ENCODE data around the gene TADA2B. TPM values are rescaled to one million over a fixed set of nuclear protein-coding genes. Genes with fewer than 3 reads are reported as not detected.
A peak's percentile ranks its signal among the peaks of the same experiment; 100 is the strongest.
"Not testable (repeated sequence)": the region's sequence is repeated elsewhere in the genome, so short reads cannot be mapped to it uniquely, and the experiment has no call there.

Gene TADA2B
- polyA plus RNA-seq, 4 donors, result 13.5 to 20.8 (median 14.6) TPM

DNA sequence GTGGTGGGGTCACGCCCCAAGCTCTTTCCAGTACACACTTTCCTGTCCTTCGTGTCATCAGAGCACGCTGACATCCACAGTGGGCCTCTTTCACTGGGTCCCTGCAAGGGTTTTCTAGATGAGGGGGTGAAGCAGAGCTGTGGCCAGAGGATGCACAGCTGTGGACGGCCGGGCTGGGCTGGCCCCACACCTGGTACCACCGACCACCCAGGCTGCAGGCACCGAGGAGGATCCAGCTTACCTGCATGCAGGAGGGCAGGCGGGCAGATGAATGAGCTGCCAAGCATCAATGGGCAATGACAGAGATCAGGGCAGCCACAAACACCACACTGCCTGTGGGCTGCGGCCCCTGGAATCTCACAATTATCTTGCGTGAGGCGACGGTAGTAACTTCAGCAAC is 34.2 kb downstream of the TADA2B start:
- H3K27me3 ChIP-seq (ENCODE audit: control insufficient read depth in 3 of 3, insufficient read depth in 3 of 3, low read length in 3 of 3), result no peaks in the 10 kb centered on the region
- H3K4me3 ChIP-seq (ENCODE audit: low read depth in 1 of 3, low read length in 3 of 3), result no peak overlapping the region
- no peaks in the 10 kb centered on the region for H3K4me1 ChIP-seq (ENCODE audit: control insufficient read depth in 3 of 3, insufficient read depth in 2 of 3, low read depth in 1 of 3, low read length in 2 of 3)
- no peaks in the 10 kb centered on the region for H3K36me3 ChIP-seq (ENCODE audit: control insufficient read depth in 3 of 3, insufficient read depth in 2 of 3, low read depth in 1 of 3, low read length in 3 of 3)
- no peak overlapping the region for H3K27ac ChIP-seq (ENCODE audit: low read depth in 1 of 3, low read length in 2 of 3)
- FAIRE-seq (no peak), DNase-seq (no peak)
- WGBS, 3 donors, result 90 to 93% (median 90%) methylated on average over 12 of the region's 12 CpGs
- H3K9me3 ChIP-seq (ENCODE audit: control insufficient read depth in 2 of 2, insufficient read depth in 1 of 2, low read depth in 1 of 2, low read length in 1 of 2), result no peaks in the 10 kb centered on the region

DNA sequence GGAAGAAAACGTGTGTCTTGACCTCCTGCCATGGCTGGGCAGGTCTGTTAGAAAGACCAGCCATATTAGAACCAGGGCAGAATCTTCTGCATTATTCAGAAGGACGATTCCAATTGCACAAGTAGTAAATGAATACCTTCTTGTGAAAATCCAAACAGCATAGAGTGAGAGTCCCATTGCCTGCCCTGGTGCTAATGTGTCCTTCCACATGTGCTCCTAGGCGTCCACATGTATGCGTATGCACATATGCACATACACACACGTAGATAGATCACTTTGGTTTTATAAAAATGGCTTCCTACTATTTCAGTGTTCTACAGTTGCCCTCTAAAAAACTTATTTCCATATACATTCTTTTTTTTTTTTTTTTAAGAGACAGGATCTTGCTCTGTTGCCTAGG is 34.9 kb downstream of the TADA2B start:
- no peaks in the 10 kb centered on the region for H3K9me3 ChIP-seq (ENCODE audit: control insufficient read depth in 2 of 2, insufficient read depth in 1 of 2, low read depth in 1 of 2, low read length in 1 of 2)

DNA sequence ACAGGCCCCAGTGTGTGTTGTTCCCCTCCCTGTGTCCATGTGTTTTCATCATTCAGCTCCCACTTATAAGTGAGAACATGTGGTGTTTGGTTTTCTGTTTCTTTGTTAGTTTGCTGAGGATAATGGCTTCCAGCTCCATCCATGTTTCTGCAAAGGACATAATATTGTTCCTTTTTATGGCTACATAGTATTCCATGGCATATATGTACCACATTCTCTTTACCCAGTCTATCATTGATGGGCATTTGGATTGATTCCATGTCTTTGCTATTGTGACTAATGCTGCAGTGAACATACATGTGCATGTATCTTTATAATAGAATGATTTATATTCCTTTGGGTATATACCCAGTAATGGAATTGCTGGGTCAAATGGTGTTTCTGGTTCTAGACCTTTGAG is 36.3 kb downstream of the TADA2B start:
- not testable (repeated sequence) for H3K4me3 ChIP-seq (ENCODE audit: low read depth in 1 of 3, low read length in 3 of 3); H3K4me1 ChIP-seq (ENCODE audit: control insufficient read depth in 3 of 3, insufficient read depth in 2 of 3, low read depth in 1 of 3, low read length in 2 of 3); FAIRE-seq; H3K9me3 ChIP-seq (ENCODE audit: control insufficient read depth in 2 of 2, insufficient read depth in 1 of 2, low read depth in 1 of 2, low read length in 1 of 2); H3K36me3 ChIP-seq (ENCODE audit: control insufficient read depth in 3 of 3, insufficient read depth in 2 of 3, low read depth in 1 of 3, low read length in 3 of 3); DNase-seq; H3K27me3 ChIP-seq (ENCODE audit: control insufficient read depth in 3 of 3, insufficient read depth in 3 of 3, low read length in 3 of 3); H3K27ac ChIP-seq (ENCODE audit: low read depth in 1 of 3, low read length in 2 of 3)

More for the DNA sequence above, 34.9 kb downstream of the TADA2B start:
- DNase-seq, result no peak
- FAIRE-seq, result no peak
- Histone ChIP-seq H3K27ac (ENCODE audit: low read depth in 1 of 3, low read length in 2 of 3) (no peak overlapping the region), H3K27me3 (ENCODE audit: control insufficient read depth in 3 of 3, insufficient read depth in 3 of 3, low read length in 3 of 3) (peaks cover 0 to under 1% (median 0%) of the 10 kb centered on the region in 3 donors), H3K36me3 (ENCODE audit: control insufficient read depth in 3 of 3, insufficient read depth in 2 of 3, low read depth in 1 of 3, low read length in 3 of 3) (no peaks in the 10 kb centered on the region), H3K4me3 (ENCODE audit: low read depth in 1 of 3, low read length in 3 of 3) (no peak overlapping the region), H3K4me1 (ENCODE audit: control insufficient read depth in 3 of 3, insufficient read depth in 2 of 3, low read depth in 1 of 3, low read length in 2 of 3) (no peaks in the 10 kb centered on the region)
- WGBS, 3 donors, result 83 to 88% (median 84%) methylated on average over 5 of the region's 5 CpGs

DNA sequence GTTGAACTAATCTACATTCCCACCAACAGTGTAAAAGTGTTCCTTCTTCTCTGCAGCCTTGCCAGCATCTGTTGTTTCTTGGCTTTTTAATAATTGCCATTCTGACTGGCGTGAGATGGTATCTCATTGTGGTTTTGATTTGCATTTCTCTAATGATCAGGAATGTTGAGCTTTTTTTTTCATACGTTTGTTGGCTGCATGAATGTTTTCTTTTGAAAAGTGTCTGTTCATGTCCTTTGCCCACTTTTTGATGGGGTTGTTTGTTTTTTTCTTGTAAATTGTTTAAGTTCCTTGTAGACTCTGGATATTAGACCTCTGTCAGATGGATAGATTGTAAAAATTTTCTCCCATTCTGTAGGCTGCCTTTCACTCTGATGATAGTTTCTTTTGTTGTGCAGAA is 36.7 kb downstream of the TADA2B start:
- FAIRE-seq; H3K4me1 ChIP-seq (ENCODE audit: control insufficient read depth in 3 of 3, insufficient read depth in 2 of 3, low read depth in 1 of 3, low read length in 2 of 3); H3K27me3 ChIP-seq (ENCODE audit: control insufficient read depth in 3 of 3, insufficient read depth in 3 of 3, low read length in 3 of 3): not testable (repeated sequence)

DNA sequence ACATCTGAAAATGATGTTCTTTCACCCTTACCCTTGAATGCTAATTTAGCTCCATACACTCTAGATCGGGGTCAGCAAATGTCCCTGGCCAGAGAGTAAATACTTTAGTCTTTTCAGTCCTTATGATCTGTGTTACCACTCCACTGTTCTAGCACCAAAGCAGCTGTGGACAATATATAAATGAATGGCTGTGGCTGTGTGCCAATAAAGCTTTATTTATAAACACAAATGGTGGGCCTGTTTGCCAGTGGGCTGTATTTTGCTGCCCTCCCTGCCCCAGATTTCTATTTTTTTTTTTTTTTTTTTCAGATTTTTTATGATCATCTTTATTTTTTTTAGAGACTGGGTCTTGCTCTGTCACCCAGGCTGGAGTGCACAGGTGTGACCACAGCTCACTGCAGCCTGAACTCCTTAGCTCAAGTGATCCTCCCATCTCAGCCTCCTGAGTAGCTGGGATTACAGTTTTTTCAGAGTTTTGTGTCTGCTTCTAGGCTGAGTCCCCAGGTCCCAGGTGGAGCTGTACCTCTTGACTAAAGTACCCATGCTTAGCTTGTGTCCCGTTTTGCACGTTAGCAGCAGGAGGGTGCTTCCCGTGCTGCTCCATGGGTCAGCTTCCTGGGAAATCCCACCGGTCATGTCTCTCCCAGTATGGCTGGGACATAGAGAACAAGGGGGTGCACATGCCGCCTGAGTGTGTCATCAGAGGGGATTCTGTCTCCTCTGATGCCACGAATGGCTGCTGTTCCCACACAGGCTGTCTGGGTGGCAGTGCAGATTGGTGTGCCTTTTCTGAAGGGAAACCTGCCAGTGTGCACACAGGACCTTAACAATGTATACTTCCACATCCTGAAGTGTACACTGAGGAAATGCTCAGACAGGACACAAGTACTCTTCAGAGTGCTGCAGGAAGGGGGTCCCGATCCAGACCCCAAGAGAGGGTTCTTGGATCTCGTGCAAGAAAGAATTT is 40.7 kb downstream of the TADA2B start:
- no peaks in the 10 kb centered on the region for H3K36me3 ChIP-seq (ENCODE audit: control insufficient read depth in 3 of 3, insufficient read depth in 2 of 3, low read depth in 1 of 3, low read length in 3 of 3)
- peak overlapping the region in 1 of 3 donors; percentile 30 for H3K4me3 ChIP-seq (ENCODE audit: low read depth in 1 of 3, low read length in 3 of 3)
- FAIRE-seq, result no peak
- peaks cover 0 to 10% of the 10 kb centered on the region in 2 donors for H3K9me3 ChIP-seq (ENCODE audit: control insufficient read depth in 2 of 2, insufficient read depth in 1 of 2, low read depth in 1 of 2, low read length in 1 of 2)
- WGBS, 3 donors, result 52 to 65% (median 63%) methylated on average over 9 of the region's 9 CpGs
- no peaks in the 10 kb centered on the region for H3K4me1 ChIP-seq (ENCODE audit: control insufficient read depth in 3 of 3, insufficient read depth in 2 of 3, low read depth in 1 of 3, low read length in 2 of 3)
- no peak overlapping the region for H3K27ac ChIP-seq (ENCODE audit: low read depth in 1 of 3, low read length in 2 of 3)
- peaks cover 0 to 7% (median 0%) of the 10 kb centered on the region in 3 donors for H3K27me3 ChIP-seq (ENCODE audit: control insufficient read depth in 3 of 3, insufficient read depth in 3 of 3, low read length in 3 of 3)
- DNase-seq, result peak in 1 of 2 donors; percentile 25

More for the DNA sequence above, 36.7 kb downstream of the TADA2B start:
- DNase-seq; H3K27ac ChIP-seq (ENCODE audit: low read depth in 1 of 3, low read length in 2 of 3); H3K9me3 ChIP-seq (ENCODE audit: control insufficient read depth in 2 of 2, insufficient read depth in 1 of 2, low read depth in 1 of 2, low read length in 1 of 2); H3K36me3 ChIP-seq (ENCODE audit: control insufficient read depth in 3 of 3, insufficient read depth in 2 of 3, low read depth in 1 of 3, low read length in 3 of 3); H3K4me3 ChIP-seq (ENCODE audit: low read depth in 1 of 3, low read length in 3 of 3): not testable (repeated sequence)
- WGBS, 3 donors, result 77 to 88% (median 79%) methylated on average over 2 of the region's 2 CpGs

DNA sequence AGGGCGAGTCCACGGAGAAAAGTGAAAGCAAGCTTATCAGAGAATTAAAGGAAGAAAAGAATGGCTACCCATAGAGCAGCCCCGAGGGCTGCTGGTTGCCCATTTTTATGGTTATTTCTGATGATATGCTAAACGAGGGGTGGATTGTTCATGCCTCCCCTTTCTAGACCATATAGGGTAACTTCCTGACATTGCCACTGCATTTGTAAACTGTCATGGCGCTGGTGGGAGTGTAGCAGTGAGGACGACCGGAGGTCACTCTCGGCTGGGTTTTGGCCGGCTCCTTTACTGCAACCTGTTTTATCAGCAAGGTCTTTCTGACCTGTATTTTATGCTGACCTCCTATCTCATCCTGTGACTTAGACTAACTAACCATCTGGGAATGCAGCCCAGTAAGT is 41.4 kb downstream of the TADA2B start:
- not testable (repeated sequence) for H3K36me3 ChIP-seq (ENCODE audit: control insufficient read depth in 3 of 3, insufficient read depth in 2 of 3, low read depth in 1 of 3, low read length in 3 of 3); H3K9me3 ChIP-seq (ENCODE audit: control insufficient read depth in 2 of 2, insufficient read depth in 1 of 2, low read depth in 1 of 2, low read length in 1 of 2); H3K4me1 ChIP-seq (ENCODE audit: control insufficient read depth in 3 of 3, insufficient read depth in 2 of 3, low read depth in 1 of 3, low read length in 2 of 3); H3K27me3 ChIP-seq (ENCODE audit: control insufficient read depth in 3 of 3, insufficient read depth in 3 of 3, low read length in 3 of 3); FAIRE-seq; H3K27ac ChIP-seq (ENCODE audit: low read depth in 1 of 3, low read length in 2 of 3)
- DNase-seq, result peak in 1 of 2 donors; percentile 21
- WGBS, 3 donors, result 7 to 40% (median 16%) methylated on average over 9 of the region's 9 CpGs
- H3K4me3 ChIP-seq (ENCODE audit: low read depth in 1 of 3, low read length in 3 of 3), result peak overlapping the region in 1 of 3 donors; percentile 30

DNA sequence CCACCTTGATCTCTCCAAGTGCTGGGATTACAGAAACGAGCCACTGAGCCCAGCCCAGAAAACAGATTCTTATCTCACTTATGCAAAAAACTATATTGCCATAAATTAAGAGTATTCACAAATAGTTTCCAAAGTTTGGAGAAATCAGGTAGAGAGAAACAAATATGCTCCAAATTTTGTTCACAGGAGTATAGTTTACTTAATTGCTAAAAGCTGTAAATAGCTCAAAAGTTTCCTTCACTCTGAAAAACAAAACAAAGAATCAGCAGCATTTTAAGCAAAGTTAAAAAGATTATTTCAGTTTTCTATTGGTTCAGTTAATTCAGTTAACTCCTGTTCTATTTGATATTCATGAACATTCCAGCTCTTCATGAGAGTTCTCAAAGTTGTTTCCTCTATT is 43.2 kb downstream of the TADA2B start:
- H3K4me3 ChIP-seq (ENCODE audit: low read depth in 1 of 3, low read length in 3 of 3), result no peak overlapping the region
- WGBS, 3 donors, result 9 to 21% (median 14%) methylated on average over 1 of the region's 1 CpG
- no peak overlapping the region for H3K27ac ChIP-seq (ENCODE audit: low read depth in 1 of 3, low read length in 2 of 3)
- H3K4me1 ChIP-seq (ENCODE audit: control insufficient read depth in 3 of 3, insufficient read depth in 2 of 3, low read depth in 1 of 3, low read length in 2 of 3), result no peaks in the 10 kb centered on the region
- DNase-seq (no peak), FAIRE-seq (no peak)
- peaks cover 0 to 10% of the 10 kb centered on the region in 2 donors for H3K9me3 ChIP-seq (ENCODE audit: control insufficient read depth in 2 of 2, insufficient read depth in 1 of 2, low read depth in 1 of 2, low read length in 1 of 2)
- H3K36me3 ChIP-seq (ENCODE audit: control insufficient read depth in 3 of 3, insufficient read depth in 2 of 3, low read depth in 1 of 3, low read length in 3 of 3), result no peaks in the 10 kb centered on the region
- H3K27me3 ChIP-seq (ENCODE audit: control insufficient read depth in 3 of 3, insufficient read depth in 3 of 3, low read length in 3 of 3), result peaks cover 0 to 7% (median 0%) of the 10 kb centered on the region in 3 donors

DNA sequence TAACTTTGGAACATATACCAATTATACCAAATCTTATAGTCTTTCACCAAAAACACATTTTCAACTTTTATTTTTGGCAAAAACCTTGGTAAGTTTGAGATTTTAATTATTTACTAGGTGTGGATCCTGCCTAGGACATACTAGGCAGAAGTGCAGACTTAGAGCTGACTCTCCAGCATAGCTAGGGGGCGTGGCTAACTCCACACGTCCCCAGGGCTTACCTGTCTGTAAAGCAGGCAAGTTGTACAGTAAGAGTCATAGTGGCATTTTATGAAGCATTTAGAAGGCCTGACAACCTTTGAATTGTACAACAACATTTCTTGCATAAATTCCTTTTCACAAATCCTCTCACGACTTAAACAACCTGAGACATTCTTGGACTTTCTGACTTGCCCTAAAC is 43.9 kb downstream of the TADA2B start:
- no peaks in the 10 kb centered on the region for H3K4me1 ChIP-seq (ENCODE audit: control insufficient read depth in 3 of 3, insufficient read depth in 2 of 3, low read depth in 1 of 3, low read length in 2 of 3)
- H3K4me3 ChIP-seq (ENCODE audit: low read depth in 1 of 3, low read length in 3 of 3), result no peak overlapping the region
- 70 to 79% (median 73%) methylated on average over 3 of the region's 3 CpGs for WGBS, 3 donors
- FAIRE-seq, result no peak
- peaks cover 0 to 10% of the 10 kb centered on the region in 2 donors for H3K9me3 ChIP-seq (ENCODE audit: control insufficient read depth in 2 of 2, insufficient read depth in 1 of 2, low read depth in 1 of 2, low read length in 1 of 2)
- no peaks in the 10 kb centered on the region for H3K36me3 ChIP-seq (ENCODE audit: control insufficient read depth in 3 of 3, insufficient read depth in 2 of 3, low read depth in 1 of 3, low read length in 3 of 3)
- H3K27ac ChIP-seq (ENCODE audit: low read depth in 1 of 3, low read length in 2 of 3), result no peak overlapping the region
- DNase-seq, result no peak
- peaks cover 0 to 7% (median 0%) of the 10 kb centered on the region in 3 donors for H3K27me3 ChIP-seq (ENCODE audit: control insufficient read depth in 3 of 3, insufficient read depth in 3 of 3, low read length in 3 of 3)
